Tibial nerve (tissue), 4 donors: Measurements from ENCODE around the gene AP1G2. TPM values are rescaled to one million over a fixed set of nuclear protein-coding genes. Genes with fewer than 3 reads are reported as not detected.

Experiments
- DNase-seq, 2 donors: peaks; one replicate each; pipeline ENCODE4 v3.0.0-alpha.2; 2019; ENCODE audit warnings: low spot score in 2 of 2
- H3K27ac ChIP-seq, 4 donors: fragments of 200-600 bp; sonication (generic) in 3 of 4; one replicate each; pipeline ENCODE4 v1.5.1; 2017 to 2019; ENCODE audit warnings: mild to moderate bottlenecking in 1 of 4
- H3K27me3 ChIP-seq, 2 donors: fragments of 200-600 bp; sonication (generic) in 1 of 2; one replicate each; pipeline versions ENCODE4 v1.5.1 to v1.6.0; 2017 to 2019
- H3K36me3 ChIP-seq, 3 donors: fragments of 200-600 bp; sonication (generic); one replicate each; pipeline ENCODE4 v1.5.1; 2018 to 2019
- H3K4me1 ChIP-seq, 4 donors: fragments of 200-600 bp; sonication (generic) in 3 of 4; one replicate each; pipeline ENCODE4 v1.5.1; 2017 to 2019
- H3K4me3 ChIP-seq, 4 donors: fragments of 200-600 bp; sonication (generic) in 3 of 4; one replicate each; pipeline ENCODE4 v1.5.1; 2017 to 2019; ENCODE audit warnings: mild to moderate bottlenecking in 1 of 4, moderate library complexity in 1 of 4
- H3K9me3 ChIP-seq, 4 donors: fragments of 200-600 bp; sonication (generic) in 3 of 4; one replicate each; pipeline ENCODE4 v1.5.1; 2017 to 2019
- CTCF ChIP-seq, 5 experiments: fragments of 200-600 bp in 3 of 5; fragments of 450-650 bp in 2 of 5; sonication (generic) in 3 of 5; IDR thresholded peaks; one replicate each; pipeline ENCODE4 v1.5.1; 2016 to 2019; ENCODE audit warnings: antibody characterized with exemption in 5 of 5, mild to moderate bottlenecking in 3 of 5, moderate library complexity in 2 of 5
- EP300 ChIP-seq, 2 donors: sonication (generic); formaldehyde crosslinking; IDR thresholded peaks; one replicate each; pipeline ENCODE4 v1.6.1; 2017; ENCODE audit warnings: antibody characterized with exemption in 2 of 2, mild to moderate bottlenecking in 1 of 2
- POLR2A ChIP-seq, 2 donors: fragments of 450-650 bp; IDR thresholded peaks; one replicate each; pipeline ENCODE4 v1.6.1; 2017; ENCODE audit warnings: antibody characterized with exemption in 2 of 2, mild to moderate bottlenecking in 2 of 2, moderate library complexity in 2 of 2
- WGBS, 2 donors: methylation state at CpG; one replicate each; pipeline ENCODE4 v1.1.5; 2018; 5-methylcytosine and 5-hydroxymethylcytosine counted together
- total RNA-seq, 4 donors: library from RNA; depleted of rRNA; stranded (reverse); fragments of >200 nt; gene quantifications; one replicate each; pipeline ENCODE4 v1.1.0, GENCODE V29; 2016

Gene AP1G2
- 10 to 100 TPM; 30.2 to 76.8 (median 52.0) TPM for total RNA-seq

- H3K27ac ChIP-seq, result peak within 1 kb of the TSS; percentile 54 to 85 (median 63)
- WGBS, 2 donors, result 2% methylated on average over 52 of the region's 53 CpGs
- H3K36me3 ChIP-seq, result peaks cover 0 to 8% (median 0%) of the 10 kb centered on the region in 3 donors
Observed at GRCh38 chr14:23567186-23568020, at the start of gene AP1G2. Gene AP1G2, minus strand, starts transcription at chr14:23567791. Its CDS starts 477 bp downstream, at chr14:23567314.

GRCh38 chr14:23615856-23616255 lies 48.3 kb upstream of the AP1G2 start:
- H3K9me3 ChIP-seq, result no peaks in the 10 kb centered on the region
- no peaks in the 10 kb centered on the region for H3K27me3 ChIP-seq
- no peaks in the 10 kb centered on the region for H3K36me3 ChIP-seq
- no peak overlapping the region for H3K27ac ChIP-seq
- H3K4me3 ChIP-seq, result no peak overlapping the region
- no peaks in the 10 kb centered on the region for H3K4me1 ChIP-seq
- 43 to 46% methylated on average over 5 of the region's 5 CpGs for WGBS, 2 donors
- DNase-seq, result no peak
- TF ChIP-seq EP300 (IDR thresholded peaks at IDR 0.05), result no peak
- TF ChIP-seq POLR2A (IDR thresholded peaks at IDR 0.05), result no peak
- TF ChIP-seq CTCF (IDR thresholded peaks at IDR 0.05), result no peak

More at GRCh38 chr14:23567186-23568020, at the start of gene AP1G2:
- Histone ChIP-seq H3K4me1 (peaks cover 0 to 15% (median 5%) of the 10 kb centered on the region in 4 donors), H3K9me3 (no peaks in the 10 kb centered on the region), H3K27me3 (peaks cover 0 to 17% of the 10 kb centered on the region in 2 donors), H3K4me3 (peak within 1 kb of the TSS; percentile 57 to 71 (median 60))
- peak; percentile 55 to 70 for DNase-seq
- TF ChIP-seq POLR2A (IDR thresholded peaks at IDR 0.05) (peak in 1 of 2 donors; percentile 16), CTCF (IDR thresholded peaks at IDR 0.05) (no peak), EP300 (IDR thresholded peaks at IDR 0.05) (peak in 1 of 2 donors; percentile 37)

GRCh38 chr14:23614395-23614828 lies 46.8 kb upstream of the AP1G2 start:
- no peak for TF ChIP-seq CTCF (IDR thresholded peaks at IDR 0.05)
- no peak for TF ChIP-seq POLR2A (IDR thresholded peaks at IDR 0.05)
- no peak for TF ChIP-seq EP300 (IDR thresholded peaks at IDR 0.05)
- Histone ChIP-seq H3K36me3 (no peaks in the 10 kb centered on the region), H3K27me3 (no peaks in the 10 kb centered on the region), H3K9me3 (no peaks in the 10 kb centered on the region), H3K4me1 (no peaks in the 10 kb centered on the region), H3K27ac (no peak overlapping the region), H3K4me3 (no peak overlapping the region)
- WGBS, 2 donors, result 32 to 61% methylated on average over 2 of the region's 2 CpGs
- no peak for DNase-seq

- no peaks in the 10 kb centered on the region for H3K4me1 ChIP-seq
- 83 to 84% methylated on average over 6 of the region's 6 CpGs for WGBS, 2 donors
- H3K4me3 ChIP-seq, result no peak overlapping the region
- DNase-seq, result no peak
- TF ChIP-seq EP300 (IDR thresholded peaks at IDR 0.05), result no peak
- no peak for TF ChIP-seq POLR2A (IDR thresholded peaks at IDR 0.05)
- no peak for TF ChIP-seq CTCF (IDR thresholded peaks at IDR 0.05)
- no peaks in the 10 kb centered on the region for H3K36me3 ChIP-seq
- H3K9me3 ChIP-seq, result no peaks in the 10 kb centered on the region
- H3K27me3 ChIP-seq, result no peaks in the 10 kb centered on the region
- H3K27ac ChIP-seq, result no peak overlapping the region
Observed at GRCh38 chr14:23613242-23614070, 45.9 kb upstream of the AP1G2 start.
